Ascending aorta (tissue), 2 donors: Measurements from ENCODE around the gene KRTAP9-1. TPM values are rescaled to one million over a fixed set of nuclear protein-coding genes. Genes with fewer than 3 reads are reported as not detected.

Experiments
- DNase-seq, 2 donors: peaks; one replicate each; pipeline ENCODE4 v3.0.0-alpha.2; 2019; ENCODE audit warnings: low spot score in 2 of 2
- H3K27ac ChIP-seq, 2 donors: fragments of 200-600 bp; sonication (generic); one replicate each; pipeline ENCODE4 v1.5.1; 2016 to 2017; ENCODE audit warnings: mild to moderate bottlenecking in 1 of 2
- H3K27me3 ChIP-seq: fragments of 200-600 bp; sonication (generic); one replicate; pipeline ENCODE4 v1.5.1; 2017
- H3K36me3 ChIP-seq, 2 donors: fragments of 200-600 bp; sonication (generic); one replicate each; pipeline ENCODE4 v1.5.1; 2016
- H3K4me1 ChIP-seq, 2 donors: fragments of 200-600 bp; sonication (generic); one replicate each; pipeline ENCODE4 v1.5.1; 2016 to 2017; ENCODE audit warnings: mild to moderate bottlenecking in 1 of 2
- H3K4me3 ChIP-seq, 2 donors: fragments of 200-600 bp; sonication (generic); one replicate each; pipeline ENCODE4 v1.5.1; 2016 to 2017; ENCODE audit warnings: mild to moderate bottlenecking in 1 of 2
- H3K9me3 ChIP-seq, 2 donors: fragments of 200-600 bp; sonication (generic); one replicate each; pipeline ENCODE4 v1.5.1; 2016
- intact Hi-C: fragments of 100-400 bp; cut with DNase I; formaldehyde crosslinking; loops from one replicate; pipeline ENCODE4 v1.15.1; 2023
- total RNA-seq: library from RNA; depleted of rRNA; stranded (reverse); fragments of >200 nt; gene quantifications from one replicate; pipeline ENCODE4 v1.1.0, GENCODE V29; 2016
- TF ChIP-seq, protein P1 (sequence below), 3 experiments: fragments of 200-600 bp in 2 of 3; fragments of 450-650 bp in 1 of 3; sonication (generic) in 2 of 3; IDR thresholded peaks; one replicate each; pipeline ENCODE4 v1.5.1; 2016 to 2019; ENCODE audit warnings: antibody characterized with exemption in 3 of 3, mild to moderate bottlenecking in 1 of 3, moderate library complexity in 1 of 3

Gene KRTAP9-1
- total RNA-seq, 1 donor from 2014 or later: not detected

DNA sequence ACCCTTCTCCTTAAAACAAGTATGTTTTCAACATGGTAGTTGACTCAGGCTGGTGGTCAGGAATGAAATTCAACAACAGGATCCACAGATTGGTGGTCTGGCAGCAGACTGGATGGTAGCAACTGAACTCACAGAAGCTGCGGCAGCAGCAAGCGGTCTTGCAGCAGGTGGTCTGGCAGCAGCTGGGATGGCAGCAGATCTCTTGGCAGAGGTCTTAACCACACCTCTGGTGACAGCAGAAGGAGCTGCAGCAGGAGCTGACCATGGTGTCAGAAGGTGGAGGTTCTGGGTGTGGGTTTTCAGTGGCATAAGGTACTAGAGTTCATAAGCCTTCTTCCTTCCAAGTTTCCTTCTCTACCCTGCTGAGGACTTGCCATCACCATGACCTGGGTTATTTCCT, 2.8 kb upstream of the KRTAP9-1 start:
- no peaks in the 10 kb centered on the region for H3K27me3 ChIP-seq
- intact Hi-C loops: no loop called here
- TF ChIP-seq, protein P1, sequence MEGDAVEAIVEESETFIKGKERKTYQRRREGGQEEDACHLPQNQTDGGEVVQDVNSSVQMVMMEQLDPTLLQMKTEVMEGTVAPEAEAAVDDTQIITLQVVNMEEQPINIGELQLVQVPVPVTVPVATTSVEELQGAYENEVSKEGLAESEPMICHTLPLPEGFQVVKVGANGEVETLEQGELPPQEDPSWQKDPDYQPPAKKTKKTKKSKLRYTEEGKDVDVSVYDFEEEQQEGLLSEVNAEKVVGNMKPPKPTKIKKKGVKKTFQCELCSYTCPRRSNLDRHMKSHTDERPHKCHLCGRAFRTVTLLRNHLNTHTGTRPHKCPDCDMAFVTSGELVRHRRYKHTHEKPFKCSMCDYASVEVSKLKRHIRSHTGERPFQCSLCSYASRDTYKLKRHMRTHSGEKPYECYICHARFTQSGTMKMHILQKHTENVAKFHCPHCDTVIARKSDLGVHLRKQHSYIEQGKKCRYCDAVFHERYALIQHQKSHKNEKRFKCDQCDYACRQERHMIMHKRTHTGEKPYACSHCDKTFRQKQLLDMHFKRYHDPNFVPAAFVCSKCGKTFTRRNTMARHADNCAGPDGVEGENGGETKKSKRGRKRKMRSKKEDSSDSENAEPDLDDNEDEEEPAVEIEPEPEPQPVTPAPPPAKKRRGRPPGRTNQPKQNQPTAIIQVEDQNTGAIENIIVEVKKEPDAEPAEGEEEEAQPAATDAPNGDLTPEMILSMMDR (IDR thresholded peaks at IDR 0.05): no peak
- no peaks in the 10 kb centered on the region for H3K36me3 ChIP-seq
- DNase-seq: no peak
- H3K4me3 ChIP-seq: no peak overlapping the region
- H3K9me3 ChIP-seq: no peaks in the 10 kb centered on the region
- H3K27ac ChIP-seq: no peak overlapping the region
- no peaks in the 10 kb centered on the region for H3K4me1 ChIP-seq

DNA sequence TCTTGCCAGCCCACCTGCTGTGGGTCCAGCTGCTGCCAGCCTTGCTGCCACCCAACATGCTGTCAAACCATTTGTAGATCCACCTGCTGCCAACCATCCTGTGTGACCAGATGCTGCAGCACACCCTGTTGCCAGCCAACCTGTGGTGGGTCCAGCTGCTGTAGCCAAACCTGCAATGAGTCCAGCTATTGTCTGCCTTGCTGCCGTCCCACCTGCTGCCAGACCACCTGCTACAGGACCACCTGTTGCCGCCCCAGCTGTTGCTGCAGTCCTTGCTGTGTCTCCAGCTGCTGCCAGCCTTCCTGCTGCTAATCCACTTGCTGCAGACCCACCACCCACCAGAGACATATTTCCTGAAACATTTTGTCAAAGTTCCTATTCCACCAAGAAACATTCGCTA, 641 bp downstream of the KRTAP9-1 start:
- H3K27me3 ChIP-seq: no peaks in the 10 kb centered on the region
- no peaks in the 10 kb centered on the region for H3K36me3 ChIP-seq
- no peak overlapping the region for H3K4me3 ChIP-seq
- TF ChIP-seq, protein P1 (IDR thresholded peaks at IDR 0.05): no peak
- no peak overlapping the region for H3K27ac ChIP-seq
- no peaks in the 10 kb centered on the region for H3K9me3 ChIP-seq
- intact Hi-C loops: no loop called here
- no peaks in the 10 kb centered on the region for H3K4me1 ChIP-seq
- no peak for DNase-seq

GRCh38 chr17:41196068-41196467, 6.4 kb downstream of the KRTAP9-1 start:
- Histone ChIP-seq H3K36me3 (no peaks in the 10 kb centered on the region), H3K4me1 (no peaks in the 10 kb centered on the region), H3K27ac (no peak overlapping the region), H3K9me3 (no peaks in the 10 kb centered on the region), H3K4me3 (no peak overlapping the region), H3K27me3 (no peaks in the 10 kb centered on the region)
- intact Hi-C loops: no loop called here
- DNase-seq: no peak
- TF ChIP-seq, protein P1 (IDR thresholded peaks at IDR 0.05): no peak

DNA sequence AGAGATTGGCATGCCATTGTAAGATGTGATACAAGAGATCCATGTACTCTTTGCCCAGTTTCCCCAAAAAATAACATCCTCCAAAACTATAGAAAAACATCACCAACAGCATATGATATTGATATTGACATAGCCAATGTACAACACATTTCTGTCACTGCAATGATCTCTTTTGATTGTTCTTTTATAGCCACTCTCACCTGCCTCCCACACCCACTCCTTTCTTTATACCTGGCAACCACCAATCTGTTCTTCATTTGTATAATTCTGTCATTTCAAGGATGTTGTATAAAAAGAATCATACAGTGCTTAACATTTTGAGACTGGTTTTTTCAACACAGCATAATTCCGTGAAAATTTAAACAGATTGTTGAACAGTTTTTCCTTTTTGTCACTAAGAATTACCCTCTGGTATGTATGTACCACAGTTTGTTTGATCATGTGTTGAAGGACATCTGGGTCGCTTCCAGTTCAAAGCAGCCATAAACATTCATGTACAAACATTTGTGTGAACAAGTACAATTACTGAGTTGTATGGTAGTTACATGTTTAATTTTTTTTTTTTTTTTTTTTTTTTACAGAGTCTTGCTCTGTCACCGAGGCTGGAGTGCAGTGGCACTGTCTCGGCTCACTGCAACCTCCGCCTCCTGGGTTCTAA, 9.9 kb downstream of the KRTAP9-1 start:
- TF ChIP-seq, protein P1 (IDR thresholded peaks at IDR 0.05): no peak
- Histone ChIP-seq H3K4me3 (no peak overlapping the region), H3K9me3 (no peaks in the 10 kb centered on the region), H3K4me1 (no peaks in the 10 kb centered on the region), H3K27me3 (no peaks in the 10 kb centered on the region), H3K27ac (no peak overlapping the region), H3K36me3 (no peaks in the 10 kb centered on the region)
- DNase-seq: no peak
- intact Hi-C loops: no loop called here

DNA sequence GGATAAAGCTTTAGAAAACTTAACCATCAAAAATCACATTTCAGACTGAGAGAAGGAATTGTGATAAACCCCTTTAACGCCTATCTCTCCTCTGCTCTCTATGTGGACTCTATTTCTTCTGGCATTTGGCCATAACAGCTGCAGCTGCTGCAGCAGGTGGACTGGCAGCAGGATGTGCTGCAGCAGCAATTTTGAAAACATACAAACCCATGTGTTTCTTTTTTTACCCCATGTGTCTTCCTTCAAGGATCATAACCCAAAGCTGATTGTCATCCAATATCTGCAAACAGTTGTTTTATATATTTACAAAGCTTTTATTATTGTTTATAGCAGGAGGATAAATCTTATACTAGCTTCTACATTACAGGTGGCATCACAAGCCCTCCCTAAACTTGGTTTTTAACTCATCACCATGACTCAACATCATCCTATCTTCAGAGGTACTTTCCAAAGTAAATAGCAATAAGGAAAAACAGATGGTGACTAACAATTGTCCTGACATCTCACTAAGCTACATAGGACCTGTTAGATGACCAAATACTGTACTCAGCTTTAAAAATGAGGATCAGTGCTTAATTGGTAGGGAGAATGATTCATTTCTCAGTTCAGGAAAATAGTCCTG, 22.3 kb downstream of the KRTAP9-1 start:
- no peak overlapping the region for H3K27ac ChIP-seq
- H3K4me1 ChIP-seq: no peaks in the 10 kb centered on the region
- H3K27me3 ChIP-seq: no peaks in the 10 kb centered on the region
- intact Hi-C loops: no loop called here
- TF ChIP-seq, protein P1 (IDR thresholded peaks at IDR 0.05): no peak
- H3K36me3 ChIP-seq: no peaks in the 10 kb centered on the region
- no peak overlapping the region for H3K4me3 ChIP-seq
- no peaks in the 10 kb centered on the region for H3K9me3 ChIP-seq
- DNase-seq: no peak
